GM13977 (cell line): ENCODE measurements around the gene SHH.
A peak's percentile ranks its signal among the peaks of the same experiment; 100 is the strongest.

Source experiments
- DNase-seq: peaks from one replicate; pipeline ENCODE4 v3.0.0; 2012; ENCODE audit warnings: low spot score
- CTCF ChIP-seq: IDR thresholded peaks from 2 replicates; pipeline ENCODE4 v1.5.1; 2012; ENCODE audit warnings: mild to moderate bottlenecking, control low read depth; ENCODE audit not compliant: insufficient read depth; ENCODE audit errors: extremely low read depth, missing control alignments
- in situ Hi-C: fragments of 300-500 bp; cut with MboI; formaldehyde crosslinking; loops from one replicate; pipeline ENCODE4 v1.12.0; 2022; ENCODE audit warnings: low sequenced_read_pairs, low pct_unique_long_range_greater_than_20kb, mixed read lengths, inconsistent platforms; ENCODE audit not compliant: unreplicated experiment

Gene SHH

GRCh38 chr7:155796381-155797261 is 15.6 kb downstream of the SHH start:
- peak; percentile 97 for TF ChIP-seq CTCF
- in situ Hi-C loops, result loop anchor here (25.0 kb wide), 1 partner anchor 1216 kb away; the partner anchor contains the start of gene MNX1
- peak; percentile 89 for DNase-seq

- no peak for TF ChIP-seq CTCF
- in situ Hi-C loops, result loop anchor here (25.0 kb wide), 1 partner anchor 1216 kb away; the partner anchor contains the start of gene MNX1
Observed at GRCh38 chr7:155795951-155796350, 16.3 kb downstream of the SHH start.

GRCh38 chr7:155795401-155795800 is 16.9 kb downstream of the SHH start:
- no peak for DNase-seq
- TF ChIP-seq CTCF, result no peak
- in situ Hi-C loops, result loop anchor here (25.0 kb wide), 1 partner anchor 1217 kb away; the partner anchor contains the start of gene MNX1

More at GRCh38 chr7:155795951-155796350, 16.3 kb downstream of the SHH start:
- no peak for DNase-seq

- in situ Hi-C loops, result loop anchor here (25.0 kb wide), 1 partner anchor 1218 kb away; the partner anchor contains the start of gene MNX1
- no peak for DNase-seq
- TF ChIP-seq CTCF, result no peak
Observed at GRCh38 chr7:155794196-155794595, 18.1 kb downstream of the SHH start.

GRCh38 chr7:155793720-155794119 is 18.5 kb downstream of the SHH start:
- in situ Hi-C loops, result loop anchor here (25.0 kb wide), 1 partner anchor 1219 kb away; the partner anchor contains the start of gene MNX1
- DNase-seq, result no peak
- no peak for TF ChIP-seq CTCF

- DNase-seq, result no peak
- no peak for TF ChIP-seq CTCF
- in situ Hi-C loops, result loop anchor here (25.0 kb wide), 1 partner anchor 1219 kb away; the partner anchor contains the start of gene MNX1
Observed at GRCh38 chr7:155792999-155793560, 19.2 kb downstream of the SHH start.
